SK-N-SH (cell line): ENCODE results near the gene CCR4. TPM values are rescaled to one million over a fixed set of nuclear protein-coding genes. Genes with fewer than 3 reads are reported as not detected.
"Not testable (repeated sequence)": the region's sequence is repeated elsewhere in the genome, so short reads cannot be mapped to it uniquely, and the experiment has no call there.

Experiments used
- CTCF ChIA-PET: fragments of 300-600, 350-600 bp; formaldehyde crosslinking; extraction: SDS; loops from one replicate; lab custom pipeline; 2021; lab: Yijun Ruan, JAX
- POLR2A ChIA-PET: fragments of 350-600 bp; sonication (Branson Sonifier 250); formaldehyde crosslinking; extraction: SDS; loops from one replicate; lab custom pipeline; 2020; ENCODE audit warnings: antibody characterized with exemption, inconsistent platforms; lab: Yijun Ruan, JAX
- DNase-seq: peaks from one replicate; pipeline ENCODE4 v3.0.0; 2012
- H2AFZ ChIP-seq: fragments of 200-600 bp; sonication (generic); 2 replicates; pipeline ENCODE4 v1.8.1; 2016; ENCODE audit warnings: antibody characterized with exemption, mild to moderate bottlenecking, low read depth
- H3F3A ChIP-seq: fragments of 200-600 bp; sonication (generic); replicated peaks from 2 replicates; pipeline ENCODE3; 2016; ENCODE audit warnings: antibody characterized with exemption, mild to moderate bottlenecking; ENCODE audit not compliant: insufficient read depth
- H3K27ac ChIP-seq, 2 experiments: fragments of 200-500 bp in 1 of 2; fragments of 200-600 bp in 1 of 2; sonication (Bioruptor generic) in 1 of 2; sonication (generic), shearing (Covaris generic) in 1 of 2; 2 replicates each; pipeline versions ENCODE4 v1.5.1 to v1.6.1; 2014 to 2016; ENCODE audit warnings: low read depth in 2 of 2, inconsistent platforms in 1 of 2, low read length in 1 of 2, mild to moderate bottlenecking in 1 of 2, mixed read lengths in 1 of 2
- H3K27me3 ChIP-seq: fragments of 200-600 bp; sonication (generic), shearing (Covaris generic); 2 replicates; pipeline ENCODE4 v1.6.1; 2016; ENCODE audit warnings: mixed run types; ENCODE audit not compliant: insufficient read depth
- H3K36me3 ChIP-seq, 2 experiments: fragments of 200-500 bp in 1 of 2; fragments of 200-600 bp in 1 of 2; sonication (Bioruptor generic) in 1 of 2; sonication (generic) in 1 of 2; replicated peaks in 1 of 2; 2 replicates each; pipeline versions ENCODE3 to v1.5.1; 2014 to 2016; ENCODE audit warnings: low read length in 1 of 2, mild to moderate bottlenecking in 1 of 2; ENCODE audit not compliant: insufficient read depth in 2 of 2, control insufficient read depth in 1 of 2
- H3K4me1 ChIP-seq, 2 experiments: fragments of 200-500 bp in 1 of 2; fragments of 200-600 bp in 1 of 2; sonication (Bioruptor generic) in 1 of 2; sonication (generic), shearing (Covaris generic) in 1 of 2; 2 replicates each; pipeline versions ENCODE4 v1.5.1 to v1.6.1; 2014 to 2016; ENCODE audit warnings: low read depth in 1 of 2, low read length in 1 of 2, mixed run types in 1 of 2; ENCODE audit not compliant: insufficient read depth in 2 of 2, control insufficient read depth in 1 of 2
- H3K4me2 ChIP-seq: fragments of 200-600 bp; sonication (generic), shearing (Covaris generic); 2 replicates; pipeline ENCODE4 v1.6.1; 2017; ENCODE audit warnings: mixed run types
- H3K4me3 ChIP-seq, 2 experiments: fragments of 200-500 bp in 1 of 2; fragments of 200-600 bp in 1 of 2; sonication (Bioruptor generic) in 1 of 2; sonication (generic), shearing (Covaris generic) in 1 of 2; 2 replicates each; pipeline versions ENCODE4 v1.5.1 to v1.8.1; 2014 to 2016; ENCODE audit warnings: low read depth in 2 of 2, inconsistent platforms in 1 of 2, low read length in 1 of 2, mild to moderate bottlenecking in 1 of 2, mixed read lengths in 1 of 2, moderate library complexity in 1 of 2
- H3K79me2 ChIP-seq: fragments of 200-600 bp; sonication (generic); 2 replicates; pipeline ENCODE4 v1.8.1; 2017; ENCODE audit warnings: mild to moderate bottlenecking; ENCODE audit not compliant: insufficient read depth
- H3K9ac ChIP-seq: fragments of 200-600 bp; sonication (generic); 2 replicates; pipeline ENCODE4 v1.6.1; 2017; ENCODE audit warnings: mixed run types
- H3K9me2 ChIP-seq: fragments of 200-600 bp; sonication (generic); 2 replicates; pipeline ENCODE4 v1.6.1; 2017; ENCODE audit warnings: mixed run types
- H3K9me3 ChIP-seq: fragments of 200-600 bp; sonication (generic); 2 replicates; pipeline ENCODE4 v1.6.1; 2017; ENCODE audit warnings: mixed run types, mild to moderate bottlenecking, moderate library complexity
- H4K20me1 ChIP-seq: fragments of 200-600 bp; sonication (generic); 2 replicates; pipeline ENCODE4 v1.6.1; 2017; ENCODE audit warnings: mild to moderate bottlenecking, mixed run types; ENCODE audit not compliant: insufficient read depth
- EP300 ChIP-seq, 2 experiments: IDR thresholded peaks; 2 replicates each; pipeline versions ENCODE4 v1.4.0 to v1.6.1; 2012; ENCODE audit warnings: borderline replicate concordance in 1 of 2, low read depth in 1 of 2, low read length in 1 of 2
- FOSL2 ChIP-seq: IDR thresholded peaks from 2 replicates; pipeline ENCODE4 v1.4.0; 2012; ENCODE audit warnings: low read depth, mild to moderate bottlenecking, moderate library complexity, borderline replicate concordance
- FOXJ3 ChIP-seq: sonication (generic); formaldehyde crosslinking; IDR thresholded peaks from 2 replicates; pipeline ENCODE4 v1.5.1; 2020; ENCODE audit warnings: mild to moderate bottlenecking, missing genetic modification reagents
- FOXM1 ChIP-seq: IDR thresholded peaks from 2 replicates; pipeline ENCODE4 v1.4.0; 2012; ENCODE audit warnings: low read depth, mild to moderate bottlenecking
- GABPA ChIP-seq: IDR thresholded peaks from 2 replicates; pipeline ENCODE4 v1.4.0; 2012; ENCODE audit warnings: low read depth, mild to moderate bottlenecking
- GATA2 ChIP-seq: sonication (generic); formaldehyde crosslinking; IDR thresholded peaks from 2 replicates; pipeline ENCODE4 v1.5.0; 2020; ENCODE audit warnings: mild to moderate bottlenecking, missing genetic modification reagents
- IRF3 ChIP-seq: fragments of 150-350 bp; IDR thresholded peaks from 2 replicates; pipeline ENCODE4 v1.6.1; 2016; ENCODE audit warnings: mild to moderate bottlenecking, low read depth, low read length
- JUND ChIP-seq: IDR thresholded peaks from 2 replicates; pipeline ENCODE4 v1.4.0; 2012
- NRF1 ChIP-seq: IDR thresholded peaks from 2 replicates; pipeline ENCODE4 v1.6.1; 2012; ENCODE audit warnings: low read depth, mild to moderate bottlenecking, low read length
- PBX3 ChIP-seq: IDR thresholded peaks from 2 replicates; pipeline ENCODE4; 2012
- POLR2AphosphoS5 ChIP-seq: IDR thresholded peaks from 2 replicates; pipeline ENCODE4 v1.6.1; 2012; ENCODE audit warnings: low read depth, low read length
- RAD21 ChIP-seq: IDR thresholded peaks from 2 replicates; pipeline ENCODE4 v1.6.1; 2012; ENCODE audit warnings: mild to moderate bottlenecking, low read length
- RCOR1 ChIP-seq: fragments of 150-350 bp; IDR thresholded peaks from 2 replicates; pipeline ENCODE4 v1.6.1; 2017; ENCODE audit warnings: antibody characterized with exemption, low read length
- RXRA ChIP-seq: IDR thresholded peaks from 2 replicates; pipeline ENCODE4 v1.4.0; 2012; ENCODE audit warnings: low read depth, mild to moderate bottlenecking, borderline replicate concordance
- SIN3A ChIP-seq: IDR thresholded peaks from 2 replicates; pipeline ENCODE4 v1.6.1; 2012; ENCODE audit warnings: low read depth, mild to moderate bottlenecking, low read length, moderate library complexity, borderline replicate concordance
- TEAD4 ChIP-seq: IDR thresholded peaks from 2 replicates; pipeline ENCODE4 v1.4.0; 2012; ENCODE audit warnings: mild to moderate bottlenecking, borderline replicate concordance; ENCODE audit not compliant: insufficient read depth
- WGBS: methylation state at CpG from one replicate; pipeline ENCODE4 v1.1.6; 2017; ENCODE audit warnings: low lambda C conversion rate; 5-methylcytosine and 5-hydroxymethylcytosine counted together
- polyA plus RNA-seq, 3 experiments: library from polyadenylated mRNA; depleted of rRNA; stranded (reverse); fragments of >200 nt; gene quantifications; 2 replicates each; pipeline ENCODE4 v1.2.3, GENCODE V29; 2012
- TF ChIP-seq, protein P1 (sequence below): fragments of 200-600 bp; sonication (generic); IDR thresholded peaks from 2 replicates; pipeline ENCODE4 v1.6.1; 2017; ENCODE audit warnings: antibody characterized with exemption, mild to moderate bottlenecking, moderate library complexity
- TF ChIP-seq, protein P2 (sequence below): IDR thresholded peaks from 2 replicates; pipeline ENCODE4 v1.4.0; 2012; ENCODE audit warnings: low read depth, borderline replicate concordance

Gene CCR4
- polyA plus RNA-seq, 1 of the 3 experiments (the other 2 are of a cell fraction): not detected

- Histone ChIP-seq H4K20me1 (no peaks in the 10 kb centered on the region), H3K79me2 (no peaks in the 10 kb centered on the region), H3K9me3 (no peaks in the 10 kb centered on the region), H3K4me2 (no peak overlapping the region), H3K9ac (no peak overlapping the region), H3K4me3 (no peak overlapping the region), H3F3A (no peaks in the 10 kb centered on the region), H3K27me3 (no peaks in the 10 kb centered on the region), H3K4me1 (no peaks in the 10 kb centered on the region), H3K36me3 (no peaks in the 10 kb centered on the region), H2AFZ (no peak overlapping the region), H3K27ac (no peak overlapping the region), H3K9me2 (no peaks in the 10 kb centered on the region)
- ChIA-PET POLR2A (no interaction called here), CTCF (interaction anchor here (2.1 kb wide), 1 partner anchor 196 kb away, joined by 4 read pairs; no protein-coding TSS in a partner anchor)
- DNase-seq: no peak
- no peak for TF ChIP-seq GATA2
- TF ChIP-seq EP300 (IDR thresholded peaks at IDR 0.05; ENCODE audit: borderline replicate concordance in 1 of 2, low read depth in 1 of 2, low read length in 1 of 2): no peak
- TF ChIP-seq TEAD4: no peak
- TF ChIP-seq SIN3A: no peak
- TF ChIP-seq FOSL2: no peak
- TF ChIP-seq FOXJ3: no peak
- TF ChIP-seq, protein P1, sequence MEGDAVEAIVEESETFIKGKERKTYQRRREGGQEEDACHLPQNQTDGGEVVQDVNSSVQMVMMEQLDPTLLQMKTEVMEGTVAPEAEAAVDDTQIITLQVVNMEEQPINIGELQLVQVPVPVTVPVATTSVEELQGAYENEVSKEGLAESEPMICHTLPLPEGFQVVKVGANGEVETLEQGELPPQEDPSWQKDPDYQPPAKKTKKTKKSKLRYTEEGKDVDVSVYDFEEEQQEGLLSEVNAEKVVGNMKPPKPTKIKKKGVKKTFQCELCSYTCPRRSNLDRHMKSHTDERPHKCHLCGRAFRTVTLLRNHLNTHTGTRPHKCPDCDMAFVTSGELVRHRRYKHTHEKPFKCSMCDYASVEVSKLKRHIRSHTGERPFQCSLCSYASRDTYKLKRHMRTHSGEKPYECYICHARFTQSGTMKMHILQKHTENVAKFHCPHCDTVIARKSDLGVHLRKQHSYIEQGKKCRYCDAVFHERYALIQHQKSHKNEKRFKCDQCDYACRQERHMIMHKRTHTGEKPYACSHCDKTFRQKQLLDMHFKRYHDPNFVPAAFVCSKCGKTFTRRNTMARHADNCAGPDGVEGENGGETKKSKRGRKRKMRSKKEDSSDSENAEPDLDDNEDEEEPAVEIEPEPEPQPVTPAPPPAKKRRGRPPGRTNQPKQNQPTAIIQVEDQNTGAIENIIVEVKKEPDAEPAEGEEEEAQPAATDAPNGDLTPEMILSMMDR: no peak
- TF ChIP-seq RXRA: no peak
- no peak for TF ChIP-seq FOXM1
- no peak for TF ChIP-seq IRF3
- TF ChIP-seq RCOR1: no peak
- TF ChIP-seq, protein P2, sequence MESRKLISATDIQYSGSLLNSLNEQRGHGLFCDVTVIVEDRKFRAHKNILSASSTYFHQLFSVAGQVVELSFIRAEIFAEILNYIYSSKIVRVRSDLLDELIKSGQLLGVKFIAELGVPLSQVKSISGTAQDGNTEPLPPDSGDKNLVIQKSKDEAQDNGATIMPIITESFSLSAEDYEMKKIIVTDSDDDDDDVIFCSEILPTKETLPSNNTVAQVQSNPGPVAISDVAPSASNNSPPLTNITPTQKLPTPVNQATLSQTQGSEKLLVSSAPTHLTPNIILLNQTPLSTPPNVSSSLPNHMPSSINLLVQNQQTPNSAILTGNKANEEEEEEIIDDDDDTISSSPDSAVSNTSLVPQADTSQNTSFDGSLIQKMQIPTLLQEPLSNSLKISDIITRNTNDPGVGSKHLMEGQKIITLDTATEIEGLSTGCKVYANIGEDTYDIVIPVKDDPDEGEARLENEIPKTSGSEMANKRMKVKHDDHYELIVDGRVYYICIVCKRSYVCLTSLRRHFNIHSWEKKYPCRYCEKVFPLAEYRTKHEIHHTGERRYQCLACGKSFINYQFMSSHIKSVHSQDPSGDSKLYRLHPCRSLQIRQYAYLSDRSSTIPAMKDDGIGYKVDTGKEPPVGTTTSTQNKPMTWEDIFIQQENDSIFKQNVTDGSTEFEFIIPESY: no peak
- no peak for TF ChIP-seq RAD21
- TF ChIP-seq JUND: no peak
- no peak for TF ChIP-seq GABPA
- TF ChIP-seq POLR2AphosphoS5: no peak
- TF ChIP-seq NRF1: no peak
- no peak for TF ChIP-seq PBX3
- 79% methylated on average over 3 of the region's 3 CpGs for WGBS
Observed at GRCh38 chr3:32930161-32930560, 21.3 kb upstream of the CCR4 start.

GRCh38 chr3:32931273-32931672 lies 20.2 kb upstream of the CCR4 start:
- H3K9me3 ChIP-seq, H3F3A ChIP-seq, H3K79me2 ChIP-seq, DNase-seq, H3K4me2 ChIP-seq, H3K27me3 ChIP-seq, H3K27ac ChIP-seq, H3K36me3 ChIP-seq, H3K4me1 ChIP-seq, H3K4me3 ChIP-seq, H4K20me1 ChIP-seq, H3K9me2 ChIP-seq, POLR2A ChIA-PET, H3K9ac ChIP-seq, H2AFZ ChIP-seq: not testable (repeated sequence)
- WGBS: 46% methylated on average over 2 of the region's 2 CpGs
- CTCF ChIA-PET: interaction anchor here (0.6 to 2.1 kb wide), 2 partner anchors 46 to 197 kb away, joined by 3 to 4 read pairs; no protein-coding TSS in a partner anchor
